H1 (cell line): ENCODE results near the gene GTSF1L. TPM values are rescaled to one million over a fixed set of nuclear protein-coding genes. Genes with fewer than 3 reads are reported as not detected.

Experiments
- CTCF ChIA-PET: fragments of 300-600 bp; sonication (Branson Sonifier 250); formaldehyde crosslinking; loops from one replicate; lab custom pipeline; 2021; ENCODE audit not compliant: partially characterized antibody; lab: Charles Lee
- POLR2A ChIA-PET: fragments of 300-600 bp; sonication (Branson Sonifier 250); formaldehyde crosslinking; loops from one replicate; lab custom pipeline; 2021; ENCODE audit warnings: inconsistent platforms; ENCODE audit not compliant: partially characterized antibody; lab: Charles Lee
- DNase-seq, 2 experiments: peaks; one replicate each; pipeline versions ENCODE4 v3.0.0 to v3.0.0-alpha.2; 2010 to 2022; ENCODE audit warnings: low spot score in 2 of 2, low read depth in 1 of 2, mixed read lengths in 1 of 2
- FAIRE-seq: peaks from 2 replicates; lab custom pipeline; 2011; peaks lifted over from hg19 to GRCh38; lab: Jason Lieb, UNC
- H2AFZ ChIP-seq: 2 replicates; pipeline ENCODE4 v1.8.1; 2012; ENCODE audit warnings: low read length, inconsistent platforms
- H2AK5ac ChIP-seq: 2 replicates; pipeline ENCODE4 v1.6.1; 2013; ENCODE audit warnings: low read depth, low read length
- H2BK120ac ChIP-seq: replicated peaks from 2 replicates; pipeline ENCODE3; 2013; ENCODE audit warnings: low read depth, low read length, inconsistent platforms
- H2BK12ac ChIP-seq: 2 replicates; pipeline ENCODE4 v1.6.1; 2013; ENCODE audit warnings: low read depth, low read length
- H2BK15ac ChIP-seq: 2 replicates; pipeline ENCODE4 v1.6.1; 2013; ENCODE audit warnings: low read length
- H2BK20ac ChIP-seq: 2 replicates; pipeline ENCODE4 v1.6.1; 2013; ENCODE audit warnings: low read length
- H2BK5ac ChIP-seq: 2 replicates; pipeline ENCODE4 v1.6.1; 2013; ENCODE audit warnings: low read depth, low read length
- H3K14ac ChIP-seq: 2 replicates; pipeline ENCODE4 v1.6.1; 2013; ENCODE audit warnings: inconsistent platforms; ENCODE audit not compliant: insufficient read length
- H3K18ac ChIP-seq: 2 replicates; pipeline ENCODE4 v1.6.1; 2013; ENCODE audit warnings: low read length; ENCODE audit errors: extremely low read depth
- H3K23ac ChIP-seq: 2 replicates; pipeline ENCODE4 v1.6.1; 2013; ENCODE audit warnings: inconsistent platforms; ENCODE audit not compliant: insufficient read length
- H3K23me2 ChIP-seq: 2 replicates; pipeline ENCODE4 v1.6.1; 2013; ENCODE audit warnings: low read depth, low read length
- H3K27ac ChIP-seq: 2 replicates; pipeline ENCODE4 v1.6.1; 2011; ENCODE audit warnings: low read depth, low read length, inconsistent platforms
- H3K27me3 ChIP-seq, 4 experiments: replicated peaks in 1 of 4; 1 replicate in 1 of 4; 2 replicates in 3 of 4; pipeline versions ENCODE4 v1.6.1 to v1.8.1; 2011 to 2013; ENCODE audit warnings: low read length in 3 of 4, mild to moderate bottlenecking in 3 of 4, inconsistent platforms in 2 of 4, mixed read lengths in 2 of 4, moderate library complexity in 1 of 4; ENCODE audit not compliant: control insufficient read depth in 3 of 4, insufficient read depth in 3 of 4; ENCODE audit errors: extremely low read depth in 1 of 4
- H3K36me3 ChIP-seq, 4 experiments: 2 replicates each; pipeline versions ENCODE4 v1.6.1 to v1.8.1; 2011 to 2013; ENCODE audit warnings: mild to moderate bottlenecking in 4 of 4, low read length in 3 of 4, moderate library complexity in 2 of 4, control low read depth in 1 of 4, inconsistent platforms in 1 of 4; ENCODE audit not compliant: insufficient read depth in 4 of 4, control insufficient read depth in 2 of 4
- H3K4ac ChIP-seq: replicated peaks from 2 replicates; pipeline ENCODE3; 2013; ENCODE audit warnings: low read length, low read depth, mixed read lengths, inconsistent platforms; ENCODE audit not compliant: insufficient read length
- H3K4me1 ChIP-seq, 4 experiments: replicated peaks in 1 of 4; 1 replicate in 1 of 4; 2 replicates in 3 of 4; pipeline versions ENCODE4 v1.6.1 to v1.8.1; 2011 to 2013; ENCODE audit warnings: low read length in 3 of 4, inconsistent platforms in 2 of 4, mixed read lengths in 1 of 4; ENCODE audit not compliant: insufficient read depth in 4 of 4, control insufficient read depth in 3 of 4
- H3K4me2 ChIP-seq, 2 experiments: 2 replicates each; pipeline versions ENCODE4 v1.6.1 to v1.8.1; 2011 to 2013; ENCODE audit warnings: low read depth in 2 of 2, low read length in 2 of 2, control low read depth in 1 of 2, inconsistent platforms in 1 of 2, mild to moderate bottlenecking in 1 of 2; ENCODE audit not compliant: insufficient read depth in 1 of 2
- H3K4me3 ChIP-seq, 4 experiments: fragments of 200-600, 300-600 bp in 1 of 4; sonication (generic), shearing (Covaris generic), sonication (Bioruptor Twin) in 1 of 4; 2 replicates each; pipeline versions ENCODE4 v1.5.1 to v1.8.1; 2011 to 2016; ENCODE audit warnings: low read length in 4 of 4, low read depth in 3 of 4, control low read depth in 2 of 4, inconsistent platforms in 2 of 4, mild to moderate bottlenecking in 2 of 4, mixed read lengths in 1 of 4, moderate library complexity in 1 of 4; ENCODE audit not compliant: insufficient read depth in 2 of 4; ENCODE audit errors: extremely low read depth in 1 of 4
- H3K56ac ChIP-seq: replicated peaks from 2 replicates; pipeline ENCODE3; 2013; ENCODE audit warnings: low read depth, mild to moderate bottlenecking, mixed read lengths, low read length, inconsistent platforms; ENCODE audit not compliant: insufficient read length
- H3K79me1 ChIP-seq: 2 replicates; pipeline ENCODE4 v1.6.1; 2013; ENCODE audit warnings: low read depth, low read length, control low read depth
- H3K79me2 ChIP-seq, 2 experiments: 2 replicates each; pipeline versions ENCODE4 v1.6.1 to v1.8.1; 2012 to 2013; ENCODE audit warnings: low read length in 2 of 2, mild to moderate bottlenecking in 2 of 2, inconsistent platforms in 1 of 2; ENCODE audit not compliant: insufficient read depth in 2 of 2, control insufficient read depth in 1 of 2
- H3K9ac ChIP-seq, 4 experiments: replicated peaks in 1 of 4; 1 replicate in 1 of 4; 2 replicates in 3 of 4; pipeline versions ENCODE4 v1.6.1 to v1.8.1; 2011 to 2013; ENCODE audit warnings: low read depth in 3 of 4, low read length in 3 of 4, control low read depth in 2 of 4, mild to moderate bottlenecking in 2 of 4, moderate library complexity in 2 of 4, inconsistent platforms in 1 of 4; ENCODE audit errors: extremely low read depth in 1 of 4
- H3K9me3 ChIP-seq, 2 experiments: 2 replicates each; pipeline versions ENCODE4 v1.6.1 to v1.8.1; 2012 to 2013; ENCODE audit warnings: mild to moderate bottlenecking in 2 of 2, moderate library complexity in 2 of 2, control low read depth in 1 of 2, inconsistent platforms in 1 of 2, low read depth in 1 of 2, low read length in 1 of 2, mixed read lengths in 1 of 2; ENCODE audit not compliant: insufficient read depth in 2 of 2
- H4K20me1 ChIP-seq, 2 experiments: replicated peaks in 1 of 2; 2 replicates each; pipeline versions ENCODE3 to v1.8.1; 2011 to 2013; ENCODE audit warnings: inconsistent platforms in 2 of 2, low read length in 2 of 2, mild to moderate bottlenecking in 1 of 2; ENCODE audit not compliant: insufficient read depth in 2 of 2, control insufficient read depth in 1 of 2
- H4K5ac ChIP-seq: 2 replicates; pipeline ENCODE4 v1.6.1; 2013; ENCODE audit warnings: low read length, low read depth, mixed read lengths, inconsistent platforms; ENCODE audit not compliant: insufficient read length
- H4K8ac ChIP-seq: 2 replicates; pipeline ENCODE4 v1.8.0; 2013; ENCODE audit warnings: mild to moderate bottlenecking, moderate library complexity, low read length, inconsistent platforms; ENCODE audit not compliant: insufficient read depth; ENCODE audit errors: extremely low read depth
- H4K91ac ChIP-seq: replicated peaks from 2 replicates; pipeline ENCODE3; 2013; ENCODE audit warnings: low read length, mixed read lengths, inconsistent platforms; ENCODE audit not compliant: insufficient read length
- BCL11A ChIP-seq, 2 experiments: IDR thresholded peaks; one replicate each; pipeline ENCODE4 v1.6.1; 2011; ENCODE audit warnings: low read depth in 2 of 2, low read length in 2 of 2, mild to moderate bottlenecking in 2 of 2
- FOSL1 ChIP-seq: IDR thresholded peaks from 2 replicates; pipeline ENCODE4 v1.6.1; 2011; ENCODE audit warnings: mild to moderate bottlenecking, low read depth, low read length, moderate library complexity; ENCODE audit not compliant: insufficient read depth
- JUN ChIP-seq: IDR thresholded peaks from 2 replicates; pipeline ENCODE4 v1.6.1; 2011; ENCODE audit warnings: low read depth, mild to moderate bottlenecking, improper control_type of control experiment, low read length
- KDM5A ChIP-seq: fragments of 200-600 bp; IDR thresholded peaks from 2 replicates; pipeline ENCODE4 v1.7.1; 2012; ENCODE audit warnings: mild to moderate bottlenecking, low read length, inconsistent platforms, mixed read lengths
- PHF8 ChIP-seq: fragments of 200-600 bp; sonication (generic); conservative IDR thresholded peaks from 2 replicates; pipeline ENCODE4 v1.7.1; 2012; ENCODE audit warnings: low read depth, mild to moderate bottlenecking, inconsistent platforms, low read length, moderate library complexity
- POLR2A ChIP-seq, 2 experiments: IDR thresholded peaks; 1 replicate in 1 of 2; 2 replicates in 1 of 2; pipeline ENCODE4 v1.6.1; 2011; ENCODE audit warnings: low read depth in 2 of 2, low read length in 2 of 2, mild to moderate bottlenecking in 2 of 2; ENCODE audit errors: control extremely low read depth in 1 of 2
- POU5F1 ChIP-seq: IDR thresholded peaks from 2 replicates; pipeline ENCODE4 v1.6.1; 2011; ENCODE audit warnings: low read depth, mild to moderate bottlenecking, low read length, moderate library complexity
- SAP30 ChIP-seq: fragments of 300-600 bp; sonication (generic); IDR thresholded peaks from 2 replicates; pipeline ENCODE4 v1.7.1; 2012; ENCODE audit warnings: low read length, moderate library complexity, mild to moderate bottlenecking, inconsistent platforms; ENCODE audit not compliant: insufficient read depth, insufficient replicate concordance
- YY1 ChIP-seq: IDR thresholded peaks from 2 replicates; pipeline ENCODE4 v1.6.1; 2011; ENCODE audit warnings: low read depth, mild to moderate bottlenecking, low read length
- ZNF274 ChIP-seq: IDR thresholded peaks from 2 replicates; pipeline ENCODE4 v1.7.0; 2012; ENCODE audit warnings: low read length, borderline replicate concordance; ENCODE audit errors: extremely low read depth
- WGBS, 2 experiments: shearing (Covaris generic) in 1 of 2; methylation state at CpG; one replicate each; pipeline versions ENCODE4 v1.1.6 to v1.1.7; 2013 to 2015; ENCODE audit warnings: low lambda C conversion rate in 2 of 2, mixed read lengths in 2 of 2, inconsistent platforms in 1 of 2, low coverage in 1 of 2, missing lambda C conversion rate in 1 of 2; ENCODE audit not compliant: insufficient replicate concordance in 2 of 2, insufficient coverage in 1 of 2, insufficient read length in 1 of 2; ENCODE audit errors: extremely low coverage in 1 of 2, missing lambda C conversion rate in 1 of 2; 5-methylcytosine and 5-hydroxymethylcytosine counted together
- polyA plus RNA-seq, 7 experiments: library from polyadenylated mRNA; depleted of rRNA in 3 of 7; stranded (reverse) in 5 of 7; unstranded in 2 of 7; fragments of >200 nt in 5 of 7; fragments of 200-250 nt in 2 of 7; gene quantifications; 1 replicate in 5 of 7; 2 replicates in 1 of 7; 4 replicates in 1 of 7; pipeline versions ENCODE4 v1.2.1 to v1.2.3, GENCODE V29; 2011 to 2013; ENCODE audit warnings: missing spikeins in 2 of 7, mixed read lengths in 2 of 7
- total RNA-seq: library from RNA; stranded (reverse); fragmentation: NEBNext Ultra II Directional; extraction: Animal tissue kit (Norgen Biotek cat#: 25700); gene quantifications from 2 replicates; pipeline ENCODE4 v1.2.1, GENCODE V29; 2021

Gene GTSF1L
- total and polyA plus RNA-seq, 2 of the 8 experiments (the other 6 are each of a cell fraction or from before 2014, with no cell fraction given) = not detected

- H3K14ac ChIP-seq = no peak overlapping the region
- WGBS, 2 experiments = 88% methylated on average over 9 of the region's 9 CpGs; no CpG with 5 or more reads in 1 of the 2 experiments
- CTCF ChIA-PET = interaction anchor here (1.0 to 1.6 kb wide), 3 partner anchors 15 to 63 kb away, joined by 3 read pairs; no protein-coding TSS in a partner anchor
- no peak overlapping the region for H4K8ac ChIP-seq
- no peak overlapping the region for H3K4me2 ChIP-seq
- H3K18ac ChIP-seq = no peak overlapping the region
- H3K36me3 ChIP-seq = no peaks in the 10 kb centered on the region
- no peak overlapping the region for H3K4me3 ChIP-seq
- H3K56ac ChIP-seq = no peak overlapping the region
- no peaks in the 10 kb centered on the region for H3K27me3 ChIP-seq
- H4K91ac ChIP-seq = no peak overlapping the region
- no peak overlapping the region for H3K27ac ChIP-seq
- no peak overlapping the region for H3K4ac ChIP-seq
- H2BK120ac ChIP-seq = no peak overlapping the region
- H3K9me3 ChIP-seq = no peaks in the 10 kb centered on the region
- H2BK20ac ChIP-seq = no peak overlapping the region
- FAIRE-seq = no peak
- H3K23me2 ChIP-seq = peaks cover 4% of the 10 kb centered on the region; the same call in 1 of the 2 replicates
- no peaks in the 10 kb centered on the region for H4K20me1 ChIP-seq
- no peak for DNase-seq
- no peaks in the 10 kb centered on the region for H3K79me2 ChIP-seq
- H4K5ac ChIP-seq = no peak overlapping the region
- POLR2A ChIA-PET = no interaction called here
- no peak for TF ChIP-seq BCL11A (IDR thresholded peaks at IDR 0.05; ENCODE audit: low read depth in 2 of 2, low read length in 2 of 2)
- TF ChIP-seq POU5F1 = no peak
- TF ChIP-seq YY1 = no peak
- TF ChIP-seq POLR2A (IDR thresholded peaks at IDR 0.05; ENCODE audit: control extremely low read depth in 1 of 2, low read depth in 2 of 2, low read length in 2 of 2) = no peak
- no peak for TF ChIP-seq FOSL1
- TF ChIP-seq ZNF274 = no peak
- no peak for TF ChIP-seq KDM5A
- TF ChIP-seq JUN = no peak
- TF ChIP-seq SAP30 = no peak
- TF ChIP-seq PHF8 = no peak
- H2BK15ac ChIP-seq = no peak overlapping the region
- H3K9ac ChIP-seq = no peak overlapping the region
- H2BK12ac ChIP-seq = no peak overlapping the region
- H2AK5ac ChIP-seq = no peak overlapping the region
- no peaks in the 10 kb centered on the region for H3K4me1 ChIP-seq
- H2AFZ ChIP-seq = no peak overlapping the region
- H3K79me1 ChIP-seq = no peaks in the 10 kb centered on the region
- H2BK5ac ChIP-seq = no peak overlapping the region
- H3K23ac ChIP-seq = no peak overlapping the region
Observed at GRCh38 chr20:43771503-43772190, 44.8 kb upstream of the GTSF1L start.
